IPS-18c (cell line): ENCODE measurements around the gene FLG2.
"Not testable (repeated sequence)": the region's sequence is repeated elsewhere in the genome, so short reads cannot be mapped to it uniquely, and the experiment has no call there.

ENCODE experiments used
- H3K4me3 ChIP-seq: 2 replicates; pipeline ENCODE4 v1.7.0; 2013; ENCODE audit warnings: low read depth, mild to moderate bottlenecking, low read length, moderate library complexity; ENCODE audit not compliant: insufficient read depth
- H3K9me3 ChIP-seq: one replicate; pipeline ENCODE4 v1.6.1; 2013; ENCODE audit warnings: mild to moderate bottlenecking, low read length, moderate library complexity; ENCODE audit not compliant: control insufficient read depth, insufficient read depth

FLG2 gene

DNA sequence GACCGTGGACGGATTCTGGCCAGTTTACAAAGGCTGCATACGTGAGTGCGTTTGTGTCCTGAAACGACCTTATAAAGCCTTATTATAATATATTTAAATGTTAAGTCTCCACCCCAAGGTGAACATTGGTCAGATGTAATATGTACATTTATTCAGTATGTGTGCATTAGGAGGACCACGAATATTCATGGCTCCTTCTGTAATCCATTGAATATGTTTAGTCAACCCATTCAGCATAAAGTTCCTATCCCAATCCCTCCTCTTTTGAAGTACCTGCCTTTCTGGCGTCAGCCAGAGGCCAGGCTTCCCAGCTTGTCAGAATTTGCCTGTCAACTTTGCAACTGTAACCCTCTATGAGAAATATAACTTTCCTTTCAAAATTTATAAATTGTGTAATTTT is 24.4 kb downstream of the FLG2 start:
- Histone ChIP-seq H3K4me3 (no peak overlapping the region), H3K9me3 (peaks cover 3% of the 10 kb centered on the region)

DNA sequence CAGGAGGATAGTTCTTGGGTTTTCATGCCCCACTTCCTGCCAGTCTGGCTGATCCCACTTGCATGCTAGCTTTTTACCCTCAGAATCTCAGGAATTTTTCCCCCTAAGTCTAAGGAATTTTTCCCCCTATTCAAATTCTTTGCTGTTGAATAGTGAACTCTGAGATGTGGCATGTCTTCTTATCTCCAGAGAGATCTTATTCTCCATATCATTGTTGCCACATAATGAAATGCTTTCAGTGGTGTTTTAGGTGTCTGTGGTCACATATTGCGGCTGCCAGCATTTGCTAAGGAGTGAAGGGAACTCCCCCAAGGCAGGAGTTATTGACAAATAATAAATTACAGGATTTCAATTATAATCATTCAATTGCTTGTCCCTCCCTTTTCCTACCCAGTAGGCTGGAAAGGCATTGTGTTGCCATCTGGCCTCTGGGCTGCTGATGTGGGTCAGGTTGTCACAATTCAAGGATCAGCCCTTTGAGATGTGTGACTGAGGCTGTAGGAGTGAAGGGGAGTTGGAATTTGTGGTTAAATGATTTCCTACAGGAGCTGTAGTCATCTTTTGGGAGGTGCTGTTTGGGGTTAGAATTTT is 30.9 kb downstream of the FLG2 start:
- Histone ChIP-seq H3K9me3 (peaks cover 7% of the 10 kb centered on the region), H3K4me3 (no peak overlapping the region)

DNA sequence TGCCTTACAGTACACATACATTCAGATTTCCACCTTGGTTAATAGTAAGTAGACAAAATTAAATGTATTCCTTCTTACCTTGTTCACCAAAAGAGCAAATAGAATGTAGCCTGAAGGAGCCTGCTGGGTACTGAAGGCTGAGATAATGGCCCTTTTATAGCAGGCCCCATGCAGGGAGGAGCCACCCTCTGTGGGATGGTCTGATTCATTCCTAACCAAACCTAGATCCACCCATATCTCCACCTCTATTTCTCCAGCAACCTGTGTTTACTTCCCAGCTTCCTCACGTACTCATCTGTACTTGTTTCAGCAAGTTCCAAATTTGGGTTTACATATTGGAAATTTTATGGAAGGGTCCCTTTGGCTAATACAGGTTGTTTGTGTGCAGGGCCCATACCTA is 34.7 kb downstream of the FLG2 start, which contains the start of gene FLG:
Gene FLG, minus strand, starts transcription at position 129 of the 400 bp plus-strand sequence. CDS start 9,783 bp downstream, outside the sequence.
- peaks cover 7% of the 10 kb centered on the region for H3K9me3 ChIP-seq
- H3K4me3 ChIP-seq, result no peak within 1 kb of the TSS

DNA sequence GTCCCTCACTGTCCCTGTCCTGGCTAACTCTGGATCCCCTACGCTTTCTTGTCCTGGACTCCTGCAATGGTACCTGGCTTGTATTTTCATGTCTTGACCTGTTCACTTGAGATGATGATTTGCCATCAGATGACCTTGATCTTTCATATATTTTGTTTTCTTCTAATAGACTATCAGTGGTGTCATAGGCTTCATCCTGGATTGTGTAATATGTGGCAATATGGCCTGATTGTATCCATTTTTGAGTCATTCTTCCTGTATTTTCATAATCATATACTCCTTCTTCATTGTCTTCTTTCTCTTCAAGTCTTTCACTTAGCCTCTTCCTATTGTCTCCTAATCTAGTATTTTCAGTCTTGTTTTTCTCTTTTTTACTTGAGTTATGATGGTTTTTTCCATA is 45.8 kb downstream of the FLG2 start:
- H3K4me3 ChIP-seq, result no peak overlapping the region
- H3K9me3 ChIP-seq, result peaks cover 10% of the 10 kb centered on the region

DNA sequence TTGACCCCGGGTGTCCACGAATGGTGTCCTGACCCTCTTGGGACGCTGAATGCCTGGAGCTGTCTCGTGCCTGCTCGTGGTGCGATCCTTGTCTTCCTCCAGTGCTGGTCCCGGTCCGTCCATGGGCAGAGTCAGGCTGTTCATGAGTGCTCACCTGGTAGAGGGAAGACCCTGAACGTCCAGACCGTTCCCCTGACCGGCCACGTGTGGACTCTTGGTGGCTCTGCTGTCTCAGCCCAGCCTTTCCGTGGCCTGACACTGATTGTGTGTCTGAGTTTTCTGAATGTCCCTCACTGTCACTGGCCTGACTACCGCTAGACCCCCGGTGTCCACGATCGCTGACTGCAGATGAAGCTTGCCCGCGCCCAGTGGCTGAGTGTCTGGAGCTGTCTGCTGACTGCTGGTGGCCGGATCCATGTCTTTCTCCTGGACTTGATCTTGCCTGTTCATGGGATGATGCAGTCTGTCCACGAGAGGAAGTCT is 46.4 kb downstream of the FLG2 start:
- no peak overlapping the region for H3K4me3 ChIP-seq
- peaks cover 13% of the 10 kb centered on the region for H3K9me3 ChIP-seq

DNA sequence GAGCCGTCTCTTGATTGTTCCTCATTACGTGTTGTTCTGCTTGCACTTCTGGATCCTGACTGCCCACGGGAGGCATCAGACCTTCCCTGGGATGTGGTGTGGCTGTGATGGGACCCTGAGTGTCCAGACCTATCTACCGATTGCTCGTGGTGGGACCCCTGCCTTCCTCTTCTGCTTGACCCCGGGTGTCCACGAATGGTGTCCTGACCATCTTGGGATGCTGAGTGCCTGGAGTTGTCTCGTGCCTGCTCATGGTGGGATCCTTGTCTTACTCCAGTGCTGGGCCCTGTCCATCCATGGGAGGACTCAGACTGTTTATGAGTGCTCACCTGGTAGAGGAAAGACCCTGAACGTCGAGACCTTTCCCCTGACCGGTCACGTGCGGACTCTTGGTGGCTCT is 47.6 kb downstream of the FLG2 start:
- H3K4me3 ChIP-seq, result not testable (repeated sequence)
- H3K9me3 ChIP-seq, result peaks cover 15% of the 10 kb centered on the region

DNA sequence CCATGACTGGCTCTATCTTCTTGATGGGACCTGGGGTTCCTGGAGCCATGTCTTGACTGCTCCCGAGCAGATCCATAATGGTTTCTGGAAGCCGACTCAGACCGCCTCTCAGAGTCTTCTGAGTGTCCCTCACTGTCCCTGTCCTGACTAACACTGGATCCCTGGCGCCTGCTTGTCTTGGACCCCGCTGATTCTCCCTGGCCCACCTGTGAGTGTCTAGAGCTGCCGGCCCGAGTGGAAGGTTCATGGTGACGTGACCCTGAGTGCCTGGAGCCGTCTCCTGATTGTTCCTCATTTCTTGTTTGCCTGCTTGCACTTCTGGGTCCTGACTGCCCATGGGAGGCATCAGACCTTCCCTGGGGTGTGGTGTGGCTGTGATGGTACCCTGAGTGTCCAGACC is 49.9 kb downstream of the FLG2 start:
- no peak overlapping the region for H3K4me3 ChIP-seq
- H3K9me3 ChIP-seq, result peaks cover 14% of the 10 kb centered on the region

DNA sequence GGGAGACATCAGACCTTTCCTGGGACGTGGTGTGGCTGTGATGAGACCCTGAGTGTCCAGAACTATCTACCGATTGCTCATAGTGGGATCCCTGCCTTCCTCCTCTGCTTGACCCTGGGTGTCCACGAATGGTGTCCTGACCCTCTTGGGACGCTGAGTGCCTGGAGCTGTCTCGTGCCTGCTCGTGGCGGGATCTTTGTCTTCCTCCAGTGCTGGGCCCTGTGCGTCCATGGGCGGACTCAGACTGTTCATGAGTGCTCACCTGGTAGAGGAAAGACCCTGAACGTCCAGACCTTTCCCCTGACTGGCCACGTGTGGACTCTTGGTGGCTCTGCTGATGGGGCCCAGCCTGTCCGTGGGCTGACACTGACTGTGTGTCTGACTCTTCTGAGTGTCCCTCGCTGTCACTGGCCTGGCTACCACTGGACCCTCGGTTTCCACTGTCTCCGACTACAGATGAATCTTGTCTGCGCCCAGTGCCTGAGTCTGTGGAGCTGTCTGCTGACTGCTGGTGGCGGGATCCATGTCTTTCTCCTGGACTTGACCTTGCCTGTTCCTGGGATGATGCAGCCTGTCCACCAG is 50.4 kb downstream of the FLG2 start:
- not testable (repeated sequence) for H3K4me3 ChIP-seq
- H3K9me3 ChIP-seq, result peaks cover 14% of the 10 kb centered on the region

DNA sequence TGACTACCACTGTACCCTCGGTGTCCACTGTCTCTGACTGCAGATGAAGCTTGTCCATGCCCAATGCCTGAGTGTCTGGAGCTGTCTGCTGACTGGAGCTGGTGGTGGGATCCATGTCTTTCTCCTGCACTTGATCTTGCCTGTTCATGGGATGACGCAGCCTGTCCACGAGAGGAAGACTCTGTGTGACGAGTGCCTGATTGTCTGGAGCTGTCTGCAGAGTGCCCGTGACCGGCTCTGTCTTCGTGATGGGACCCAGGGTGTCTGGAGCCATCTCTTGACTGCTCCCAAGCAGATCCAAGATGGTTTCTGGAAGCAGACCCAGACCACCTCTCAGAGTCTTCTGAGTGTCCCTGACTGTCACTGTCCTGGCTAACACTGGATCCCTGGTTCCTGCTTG is 51.0 kb downstream of the FLG2 start:
- H3K9me3 ChIP-seq, result peaks cover 14% of the 10 kb centered on the region
- H3K4me3 ChIP-seq, result not testable (repeated sequence)

DNA sequence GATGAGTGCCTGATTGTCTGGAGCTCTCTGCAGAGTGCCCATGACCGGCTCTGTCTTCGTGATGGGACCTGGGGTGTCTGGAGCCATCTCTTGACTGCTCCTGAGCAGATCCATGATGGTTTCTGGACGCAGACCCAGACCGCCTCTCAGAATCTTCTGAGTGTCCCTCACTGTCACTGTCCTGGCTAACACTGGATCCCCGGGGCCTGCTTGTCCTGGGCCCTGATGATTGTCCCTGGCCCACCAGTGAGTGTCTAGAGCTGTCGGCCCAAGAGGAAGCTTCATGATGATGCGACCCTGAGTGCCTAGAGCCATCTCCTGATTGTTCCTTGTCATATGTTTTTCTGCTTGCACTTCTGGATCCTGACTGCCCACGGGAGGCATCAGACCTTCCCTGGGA is 51.8 kb downstream of the FLG2 start:
- not testable (repeated sequence) for H3K4me3 ChIP-seq
- peaks cover 17% of the 10 kb centered on the region for H3K9me3 ChIP-seq

DNA sequence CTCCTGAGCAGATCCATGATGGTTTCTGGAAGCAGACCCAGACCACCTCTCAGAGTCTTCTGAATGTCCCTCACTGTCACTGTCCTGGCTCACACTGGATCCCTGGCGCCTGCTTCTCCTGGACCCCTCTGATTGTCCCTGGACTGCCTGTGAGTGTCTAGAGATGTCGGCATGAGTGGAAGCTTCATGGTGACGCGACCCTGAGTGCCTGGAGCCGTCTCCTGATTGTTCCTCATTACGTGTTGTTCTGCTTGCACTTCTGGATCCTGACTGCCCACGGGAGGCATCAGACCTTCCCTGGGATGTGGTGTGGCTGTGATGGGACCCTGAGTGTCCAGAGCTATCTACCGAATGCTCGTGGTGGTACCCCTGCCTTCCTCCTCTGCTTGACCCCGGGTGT is 53.7 kb downstream of the FLG2 start:
- not testable (repeated sequence) for H3K4me3 ChIP-seq
- H3K9me3 ChIP-seq, result peaks cover 17% of the 10 kb centered on the region

DNA sequence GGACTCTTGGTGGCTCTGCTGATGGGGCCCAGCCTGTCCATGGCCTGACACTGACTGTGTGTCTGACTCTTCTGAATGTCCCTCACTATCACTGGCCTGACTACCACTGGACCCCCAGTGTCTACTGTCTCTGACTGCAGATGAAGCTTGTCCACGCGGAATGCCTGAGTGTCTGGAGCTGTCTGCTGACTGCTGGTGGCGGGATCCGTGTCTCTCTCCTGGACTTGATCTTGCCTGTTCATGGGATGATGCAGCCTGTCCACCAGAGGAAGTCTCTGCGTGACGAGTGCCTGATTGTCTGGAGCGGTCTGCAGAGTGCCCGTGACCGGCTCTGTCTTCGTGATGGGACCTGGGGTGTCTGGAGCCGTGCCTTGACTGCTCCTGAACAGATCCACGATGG is 55.0 kb downstream of the FLG2 start:
- peaks cover 12% of the 10 kb centered on the region for H3K9me3 ChIP-seq
- not testable (repeated sequence) for H3K4me3 ChIP-seq

DNA sequence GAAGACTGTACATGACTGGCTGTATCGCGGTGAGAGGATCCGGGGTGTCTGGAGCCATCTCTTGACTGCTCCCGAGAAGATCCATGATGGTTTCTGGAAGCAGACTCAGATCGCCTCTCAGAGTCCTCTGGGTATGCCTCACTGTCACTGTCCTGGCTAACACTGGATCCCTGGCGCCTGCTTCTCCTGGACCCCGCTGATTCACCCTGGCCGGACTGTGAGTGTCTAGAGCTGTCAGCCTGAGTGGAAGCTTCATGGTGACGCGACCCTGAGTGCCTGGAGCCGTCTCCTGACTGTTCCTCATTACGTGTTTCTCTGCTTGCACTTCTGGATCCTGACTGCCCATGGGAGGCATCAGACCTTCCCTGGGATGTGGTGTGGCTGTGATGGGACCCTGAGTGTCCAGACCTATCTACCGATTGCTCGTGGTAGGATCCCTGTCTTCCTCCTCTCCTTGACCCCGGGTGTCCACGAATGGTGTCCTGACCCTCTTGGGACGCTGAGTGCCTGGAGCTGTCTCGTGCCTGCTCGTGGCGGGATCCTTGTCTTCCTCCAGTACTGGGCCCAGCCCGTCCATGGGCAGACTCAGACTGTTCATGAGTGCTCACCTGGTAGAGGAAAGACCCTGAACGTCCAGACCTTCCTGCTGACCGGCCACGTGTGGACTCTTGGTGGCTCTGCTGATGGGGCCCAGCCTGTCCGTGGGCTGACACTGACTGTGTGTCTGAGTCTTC is 56.5 kb downstream of the FLG2 start:
- not testable (repeated sequence) for H3K9me3 ChIP-seq, H3K4me3 ChIP-seq
